HCT116 (cell line): ENCODE results near the gene USP12. TPM values are rescaled to one million over a fixed set of nuclear protein-coding genes. Genes with fewer than 3 reads are reported as not detected.
A peak's percentile ranks its signal among the peaks of the same experiment; 100 is the strongest.

Experiments
- ATAC-seq: fragments of 200-7000 bp; cut with Tn5 transposase; 2 replicates; pipeline ENCODE4 v1.9.1; 2020; ENCODE audit warnings: mild to moderate bottlenecking, moderate library complexity
- BruUV-seq: library from RNA; stranded (reverse); fragments of 400-500 nt; replicated peaks from 2 replicates; lab custom pipeline; 2021; lab: Mats Ljungman, UMichigan
- CTCF ChIA-PET: fragments of 300-600 bp; sonication (Branson Sonifier 250); formaldehyde crosslinking; loops from one replicate; lab custom pipeline; 2021; ENCODE audit warnings: antibody characterized with exemption; lab: Charles Lee
- POLR2A ChIA-PET: fragments of 300-600, 350-600 bp; sonication (Branson Sonifier 250); formaldehyde crosslinking; loops from one replicate; lab custom pipeline; 2021; ENCODE audit warnings: antibody characterized with exemption; lab: Charles Lee
- RAD21 ChIA-PET, 2 experiments: fragments of 300-600 bp; sonication (Branson Sonifier 250); formaldehyde crosslinking; loops; one replicate each; lab custom pipeline; 2023; ENCODE audit warnings: low total read pairs in 2 of 2; ENCODE audit not compliant: uncharacterized antibody in 2 of 2, unreplicated experiment in 2 of 2, low non-redundant PET in 1 of 2; lab: Charles Lee
- DNase-seq: peaks from one replicate; pipeline ENCODE4 v3.0.0-alpha.2; 2010; ENCODE audit warnings: low read depth, low spot score
- H2AFZ ChIP-seq: fragments of 200-600 bp; shearing (Covaris generic), sonication (generic); 2 replicates; pipeline ENCODE4 v1.6.1; 2017; ENCODE audit warnings: low read depth, mixed run types, mixed read lengths, antibody characterized with exemption, low read length; ENCODE audit not compliant: poor library complexity, severe bottlenecking
- H3K27ac ChIP-seq: 2 replicates; pipeline ENCODE4 v1.5.1; 2012; ENCODE audit warnings: low read depth, low read length
- H3K27me3 ChIP-seq: fragments of 200-600 bp; sonication (generic); 2 replicates; pipeline ENCODE4 v1.6.1; 2016; ENCODE audit warnings: mixed run types, low read length, mixed read lengths; ENCODE audit not compliant: insufficient read depth
- H3K36me3 ChIP-seq, 2 experiments: fragments of 200-500 bp in 1 of 2; fragments of 200-600 bp in 1 of 2; sonication (Bioruptor generic) in 1 of 2; sonication (generic) in 1 of 2; 2 replicates each; pipeline versions ENCODE4 v1.5.1 to v1.6.1; 2014 to 2016; ENCODE audit warnings: low read length in 2 of 2, inconsistent platforms in 1 of 2, mixed read lengths in 1 of 2, mixed run types in 1 of 2; ENCODE audit not compliant: insufficient read depth in 2 of 2, control insufficient read depth in 1 of 2
- H3K4me1 ChIP-seq, 2 experiments: fragments of 200-600 bp in 1 of 2; sonication (generic) in 1 of 2; 2 replicates each; pipeline versions ENCODE4 v1.5.1 to v1.6.1; 2012 to 2017; ENCODE audit warnings: low read length in 2 of 2, inconsistent platforms in 1 of 2, mild to moderate bottlenecking in 1 of 2, mixed read lengths in 1 of 2, mixed run types in 1 of 2, moderate library complexity in 1 of 2; ENCODE audit not compliant: insufficient read depth in 2 of 2, control insufficient read depth in 1 of 2
- H3K4me2 ChIP-seq: fragments of 200-600 bp; sonication (generic); 2 replicates; pipeline ENCODE4 v1.6.1; 2017; ENCODE audit warnings: mixed run types, low read length, mixed read lengths
- H3K4me3 ChIP-seq, 2 experiments: fragments of 200-600 bp in 1 of 2; sonication (generic) in 1 of 2; replicated peaks in 1 of 2; 2 replicates each; pipeline ENCODE4 v1.5.1; 2011 to 2016; ENCODE audit warnings: low read length in 2 of 2, control low read depth in 1 of 2, low read depth in 1 of 2, mild to moderate bottlenecking in 1 of 2, mixed read lengths in 1 of 2, mixed run types in 1 of 2
- H3K79me2 ChIP-seq: fragments of 200-600 bp; sonication (generic); 2 replicates; pipeline ENCODE4 v1.6.1; 2017; ENCODE audit warnings: mild to moderate bottlenecking, mixed run types, low read length, moderate library complexity, mixed read lengths; ENCODE audit not compliant: insufficient read depth
- H3K9ac ChIP-seq: fragments of 200-600 bp; sonication (generic); 2 replicates; pipeline ENCODE4 v1.6.1; 2016; ENCODE audit warnings: low read length, mixed read lengths
- H3K9me2 ChIP-seq: fragments of 200-600 bp; sonication (generic), shearing (Covaris generic); 2 replicates; pipeline ENCODE4 v1.6.1; 2017; ENCODE audit warnings: mixed run types, mild to moderate bottlenecking, moderate library complexity; ENCODE audit not compliant: insufficient read depth
- H3K9me3 ChIP-seq, 2 experiments: fragments of 200-500 bp in 1 of 2; fragments of 200-600 bp in 1 of 2; sonication (Bioruptor generic) in 1 of 2; sonication (generic) in 1 of 2; 2 replicates each; pipeline ENCODE4 v1.6.1; 2014 to 2017; ENCODE audit warnings: low read length in 2 of 2, mixed read lengths in 2 of 2, inconsistent platforms in 1 of 2, low read depth in 1 of 2, mild to moderate bottlenecking in 1 of 2, mixed run types in 1 of 2, moderate library complexity in 1 of 2; ENCODE audit not compliant: control insufficient read depth in 1 of 2, insufficient read depth in 1 of 2
- H4K20me1 ChIP-seq: fragments of 200-600 bp; sonication (generic), shearing (Covaris generic); 2 replicates; pipeline ENCODE4 v1.6.1; 2017; ENCODE audit warnings: mixed run types, mild to moderate bottlenecking, moderate library complexity; ENCODE audit not compliant: insufficient read depth
- CEBPB ChIP-seq: IDR thresholded peaks from 2 replicates; pipeline ENCODE4 v1.6.1; 2012; ENCODE audit warnings: low read depth
- ELF1 ChIP-seq: IDR thresholded peaks from 2 replicates; pipeline ENCODE4 v1.6.1; 2012; ENCODE audit warnings: low read depth, borderline replicate concordance
- EZH2 ChIP-seq: fragments of 200-600 bp; sonication (generic); IDR thresholded peaks from 2 replicates; pipeline ENCODE4 v1.6.1; 2017; ENCODE audit warnings: antibody characterized with exemption, mixed run types
- EZH2phosphoT487 ChIP-seq: fragments of 200-600 bp; IDR thresholded peaks from 2 replicates; pipeline ENCODE4 v1.6.1; 2018; ENCODE audit warnings: antibody characterized with exemption, borderline replicate concordance
- FOSL1 ChIP-seq: IDR thresholded peaks from 2 replicates; pipeline ENCODE4 v1.6.1; 2012; ENCODE audit warnings: low read depth
- JUND ChIP-seq: IDR thresholded peaks from 2 replicates; pipeline ENCODE4 v1.6.1; 2012
- SIN3A ChIP-seq: IDR thresholded peaks from 2 replicates; pipeline ENCODE4 v1.6.1; 2012; ENCODE audit warnings: low read depth
- SP1 ChIP-seq: IDR thresholded peaks from 2 replicates; pipeline ENCODE4 v1.6.1; 2012; ENCODE audit warnings: low read depth
- SRF ChIP-seq: IDR thresholded peaks from 2 replicates; pipeline ENCODE4 v1.6.1; 2012; ENCODE audit warnings: low read depth
- TCF7L2 ChIP-seq: IDR thresholded peaks from 2 replicates; pipeline ENCODE4 v1.7.0; 2011; ENCODE audit warnings: borderline replicate concordance, inconsistent platforms; ENCODE audit not compliant: insufficient read depth, insufficient read length; ENCODE audit errors: extremely low read depth
- ZNF274 ChIP-seq: fragments of 200-500 bp; sonication (Bioruptor generic); IDR thresholded peaks from 2 replicates; pipeline ENCODE4 v1.6.1; 2014; ENCODE audit warnings: mild to moderate bottlenecking, low read depth, low read length, inconsistent platforms
- intact Hi-C: fragments of 100-400 bp; cut with micrococcal nuclease; formaldehyde crosslinking; loops from 2 replicates; pipeline ENCODE4 v1.10.0; 2022
- total RNA-seq: library from RNA; stranded (reverse); gene quantifications from one replicate; pipeline ENCODE4 v1.2.1, GENCODE V29; 2021; ENCODE audit not compliant: unreplicated experiment
- TF ChIP-seq, protein P1 (sequence below): IDR thresholded peaks from 2 replicates; pipeline ENCODE4 v1.6.1; 2012

Gene USP12
- total RNA-seq, 1 experiment from 2014 or later: 28.3 TPM

DNA sequence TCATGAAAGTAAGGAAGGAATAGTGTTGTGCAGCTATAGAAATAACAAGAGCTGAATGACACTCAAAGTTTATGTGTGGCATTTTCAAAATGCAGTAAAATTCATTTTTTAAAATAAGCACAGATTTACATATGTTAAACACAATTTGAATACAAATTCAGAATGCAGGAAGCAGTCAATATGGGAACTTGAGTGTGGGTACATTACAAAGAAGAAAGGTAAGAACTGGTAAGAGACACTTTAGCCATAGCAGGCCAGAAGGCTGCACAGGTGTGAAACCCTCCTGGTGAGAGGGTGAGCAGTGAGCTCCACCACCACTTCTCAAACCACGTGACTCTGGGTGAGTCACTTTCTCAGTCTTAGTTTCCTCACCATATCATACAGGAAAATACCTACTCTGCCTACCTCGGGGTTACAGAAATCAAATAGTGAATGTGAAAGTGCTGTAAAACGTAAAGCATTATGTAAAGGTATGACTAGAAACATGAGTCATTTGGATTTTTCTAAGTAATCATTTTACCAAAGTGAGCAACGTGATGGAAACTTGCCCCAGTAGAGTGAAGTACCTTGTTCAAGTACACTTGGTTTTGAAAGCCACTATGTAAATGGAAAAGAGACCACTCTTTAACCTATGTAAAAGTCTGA is 40.5 kb downstream of the USP12 start:
- Histone ChIP-seq H2AFZ (no peak overlapping the region), H3K27ac (no peak overlapping the region), H3K27me3 (no peaks in the 10 kb centered on the region), H3K4me2 (peak overlapping the region; percentile 28; the same call in 1 of the 2 replicates), H3K9ac (no peak overlapping the region), H3K4me1 (peaks cover 13 to 33% of the 10 kb centered on the region in 2 experiments), H3K36me3 (no peaks in the 10 kb centered on the region), H3K4me3 (no peak overlapping the region), H4K20me1 (0 out of 2 replicates have a peak, but pooled peaks cover 4% of the 10 kb centered on the region), H3K79me2 (peaks cover 95% of the 10 kb centered on the region), H3K9me3 (no peaks in the 10 kb centered on the region), H3K9me2 (no peaks in the 10 kb centered on the region)
- ATAC-seq (peak; percentile 67), DNase-seq (peak; percentile 13)
- BruUV-seq: no TSS peak
- TF ChIP-seq JUND: no peak
- TF ChIP-seq EZH2phosphoT487: no peak
- no peak for TF ChIP-seq EZH2
- TF ChIP-seq SRF: no peak
- TF ChIP-seq SP1: no peak
- TF ChIP-seq SIN3A: no peak
- 0 out of 2 replicates have a peak, but pooled peaks have one; percentile 10 for TF ChIP-seq FOSL1
- TF ChIP-seq ZNF274: no peak
- TF ChIP-seq TCF7L2: no peak
- TF ChIP-seq CEBPB: no peak
- TF ChIP-seq, protein P1, sequence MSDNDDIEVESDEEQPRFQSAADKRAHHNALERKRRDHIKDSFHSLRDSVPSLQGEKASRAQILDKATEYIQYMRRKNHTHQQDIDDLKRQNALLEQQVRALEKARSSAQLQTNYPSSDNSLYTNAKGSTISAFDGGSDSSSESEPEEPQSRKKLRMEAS: peak; percentile 28; the same call in 1 of the 2 replicates
- no peak for TF ChIP-seq ELF1
- ChIA-PET CTCF (no interaction called here), POLR2A (no interaction called here), RAD21 (no interaction called here)
- intact Hi-C loops: no loop called here
